ENCODE measurements around the gene PIP5K1C. TPM values are rescaled to one million over a fixed set of nuclear protein-coding genes. Genes with fewer than 3 reads are reported as not detected.

Gene PIP5K1C
- total RNA-seq, 1 experiment from 2014 or later: 20.0 TPM

DNA sequence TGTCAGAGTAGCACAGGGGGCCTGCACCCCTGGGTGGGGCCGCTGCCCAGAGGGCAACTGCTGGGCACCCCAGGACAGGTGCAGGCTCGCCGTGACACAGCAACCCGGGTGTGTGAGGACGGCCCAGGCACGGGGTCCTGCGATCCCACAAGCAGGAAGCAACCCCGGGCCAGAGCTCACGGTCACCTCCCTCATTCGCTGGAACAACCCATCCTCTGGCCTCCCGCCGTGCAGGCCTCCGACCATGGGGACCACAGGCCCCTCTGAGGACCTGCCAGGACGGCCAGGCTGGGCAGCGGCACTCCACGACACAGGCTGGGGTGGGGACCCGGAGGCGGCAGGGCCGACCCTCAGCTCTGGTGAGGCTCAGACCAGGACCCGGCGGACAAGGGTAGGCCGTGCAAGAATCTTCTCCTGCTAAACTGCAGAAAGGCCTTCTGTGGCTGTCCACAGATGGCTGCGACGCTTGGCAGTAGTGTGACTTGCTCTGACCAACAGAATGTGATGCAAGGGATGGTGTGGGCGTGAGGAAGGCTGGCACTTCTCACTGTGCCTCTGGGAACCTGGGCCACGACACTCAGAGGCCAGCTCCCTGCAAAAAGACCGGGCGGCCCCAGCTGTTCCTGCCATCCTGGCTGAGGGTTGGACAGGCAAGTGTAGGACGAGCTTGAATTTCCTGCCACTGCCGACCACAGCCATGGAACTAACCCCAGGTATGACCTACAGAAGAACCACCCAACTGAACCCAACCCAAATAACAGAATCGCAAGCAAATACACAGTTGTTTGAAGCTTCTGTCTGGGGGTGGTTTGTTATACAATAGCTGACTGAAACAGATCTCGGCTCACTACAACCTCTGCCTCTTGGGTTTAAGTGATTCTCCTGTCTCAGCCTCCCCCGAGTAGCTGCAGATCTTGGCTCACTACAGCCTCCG is 26.5 kb downstream of the PIP5K1C start:
- H3K4me2 ChIP-seq: no peak overlapping the region
- no peak for DNase-seq
- no peaks in the 10 kb centered on the region for H3K79me2 ChIP-seq (ENCODE audit: low read depth)
- ChIA-PET POLR2A (ENCODE audit: unreplicated experiment) (no interaction called here), CTCF (no interaction called here)
- no peak overlapping the region for H3K27ac ChIP-seq
- no peak overlapping the region for H2AFZ ChIP-seq
- intact Hi-C loops (cut with micrococcal nuclease; ENCODE audit: unreplicated experiment): no loop called here
- BruUV-seq (replicated peaks): no TSS peak
- H3K4me1 ChIP-seq (replicated peaks; ENCODE audit: insufficient read depth): no peaks in the 10 kb centered on the region
- H3K36me3 ChIP-seq (ENCODE audit: low read depth): no peaks in the 10 kb centered on the region
- no peaks in the 10 kb centered on the region for H3K9me3 ChIP-seq (ENCODE audit: insufficient read depth, low read depth)
- H3F3A ChIP-seq (ENCODE audit: insufficient read depth, low read depth): no peaks in the 10 kb centered on the region
- H4K20me1 ChIP-seq (ENCODE audit: insufficient read depth): no peaks in the 10 kb centered on the region; the same call in 1 of the 2 replicates
- H3K27me3 ChIP-seq (ENCODE audit: insufficient read depth, low read depth): no peaks in the 10 kb centered on the region
- no peaks in the 10 kb centered on the region for H3K9me2 ChIP-seq (ENCODE audit: insufficient read depth)
- no peak overlapping the region for H3K4me3 ChIP-seq
- no peak for TF ChIP-seq EZH2 (IDR thresholded peaks at IDR 0.05; ENCODE audit: low read depth)
- TF ChIP-seq, protein P1, sequence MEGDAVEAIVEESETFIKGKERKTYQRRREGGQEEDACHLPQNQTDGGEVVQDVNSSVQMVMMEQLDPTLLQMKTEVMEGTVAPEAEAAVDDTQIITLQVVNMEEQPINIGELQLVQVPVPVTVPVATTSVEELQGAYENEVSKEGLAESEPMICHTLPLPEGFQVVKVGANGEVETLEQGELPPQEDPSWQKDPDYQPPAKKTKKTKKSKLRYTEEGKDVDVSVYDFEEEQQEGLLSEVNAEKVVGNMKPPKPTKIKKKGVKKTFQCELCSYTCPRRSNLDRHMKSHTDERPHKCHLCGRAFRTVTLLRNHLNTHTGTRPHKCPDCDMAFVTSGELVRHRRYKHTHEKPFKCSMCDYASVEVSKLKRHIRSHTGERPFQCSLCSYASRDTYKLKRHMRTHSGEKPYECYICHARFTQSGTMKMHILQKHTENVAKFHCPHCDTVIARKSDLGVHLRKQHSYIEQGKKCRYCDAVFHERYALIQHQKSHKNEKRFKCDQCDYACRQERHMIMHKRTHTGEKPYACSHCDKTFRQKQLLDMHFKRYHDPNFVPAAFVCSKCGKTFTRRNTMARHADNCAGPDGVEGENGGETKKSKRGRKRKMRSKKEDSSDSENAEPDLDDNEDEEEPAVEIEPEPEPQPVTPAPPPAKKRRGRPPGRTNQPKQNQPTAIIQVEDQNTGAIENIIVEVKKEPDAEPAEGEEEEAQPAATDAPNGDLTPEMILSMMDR (conservative IDR thresholded peaks at IDR 0.05): no peak

DNA sequence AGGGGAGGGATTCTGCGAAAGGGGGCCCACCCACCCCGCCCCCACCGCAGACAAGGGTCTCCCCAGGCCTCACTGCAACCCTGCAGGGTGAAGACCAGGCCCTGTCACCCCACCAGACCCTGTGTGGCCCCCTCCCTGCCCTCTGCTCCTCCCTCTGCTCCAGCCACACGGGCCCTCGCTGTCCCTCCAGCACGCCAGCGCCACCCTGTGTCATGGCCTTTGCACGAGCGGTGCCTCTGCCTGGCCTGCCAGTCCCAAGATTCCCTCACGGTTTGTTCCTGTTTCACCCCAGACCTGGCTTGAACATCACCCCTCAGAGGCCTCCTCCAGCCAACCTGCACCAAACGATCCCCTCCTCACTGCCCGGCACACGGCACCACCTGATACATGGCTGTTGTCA is 27.3 kb downstream of the PIP5K1C start:
- H3K36me3 ChIP-seq (ENCODE audit: low read depth): no peaks in the 10 kb centered on the region
- no peak overlapping the region for H3K4me2 ChIP-seq
- no peak overlapping the region for H3K4me3 ChIP-seq
- no peaks in the 10 kb centered on the region; the same call in 1 of the 2 replicates for H4K20me1 ChIP-seq (ENCODE audit: insufficient read depth)
- no peak for DNase-seq
- TF ChIP-seq EZH2 (IDR thresholded peaks at IDR 0.05; ENCODE audit: low read depth): no peak
- H3K9me3 ChIP-seq (ENCODE audit: insufficient read depth, low read depth): no peaks in the 10 kb centered on the region
- intact Hi-C loops (cut with micrococcal nuclease; ENCODE audit: unreplicated experiment): no loop called here
- no peak overlapping the region for H3K27ac ChIP-seq
- ChIA-PET POLR2A (ENCODE audit: unreplicated experiment) (no interaction called here), CTCF (no interaction called here)
- no peaks in the 10 kb centered on the region for H3K4me1 ChIP-seq (replicated peaks; ENCODE audit: insufficient read depth)
- BruUV-seq (replicated peaks): no TSS peak
- H2AFZ ChIP-seq: no peak overlapping the region
- no peaks in the 10 kb centered on the region for H3K9me2 ChIP-seq (ENCODE audit: insufficient read depth)
- no peaks in the 10 kb centered on the region for H3K27me3 ChIP-seq (ENCODE audit: insufficient read depth, low read depth)
- H3F3A ChIP-seq (ENCODE audit: insufficient read depth, low read depth): no peaks in the 10 kb centered on the region
- no peaks in the 10 kb centered on the region for H3K79me2 ChIP-seq (ENCODE audit: low read depth)

DNA sequence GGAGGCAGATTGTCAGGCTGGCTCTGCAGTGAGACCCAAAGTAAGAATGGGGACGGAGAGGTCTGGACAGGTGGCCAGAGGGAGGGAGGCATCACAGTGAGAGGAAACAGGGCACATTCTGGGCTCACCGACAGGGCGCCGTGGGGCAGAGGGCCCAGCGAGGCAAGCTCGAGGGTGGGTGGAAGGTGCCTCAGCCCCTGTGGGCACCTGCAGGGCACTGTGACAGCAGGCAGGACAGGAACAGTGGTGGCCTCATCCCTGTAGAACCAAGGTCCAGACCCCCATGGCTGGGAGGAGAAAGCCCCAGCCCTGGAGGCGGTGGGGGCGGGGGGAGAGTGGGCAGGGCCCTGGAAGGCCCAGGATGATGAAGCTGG is 27.7 kb downstream of the PIP5K1C start:
- DNase-seq: no peak
- Histone ChIP-seq H3K27ac (no peak overlapping the region), H3K79me2 (ENCODE audit: low read depth) (no peaks in the 10 kb centered on the region), H3K4me1 (replicated peaks; ENCODE audit: insufficient read depth) (no peaks in the 10 kb centered on the region), H3K9me3 (ENCODE audit: insufficient read depth, low read depth) (no peaks in the 10 kb centered on the region), H3F3A (ENCODE audit: insufficient read depth, low read depth) (no peaks in the 10 kb centered on the region), H3K36me3 (ENCODE audit: low read depth) (no peaks in the 10 kb centered on the region), H3K4me3 (no peak overlapping the region), H3K27me3 (ENCODE audit: insufficient read depth, low read depth) (no peaks in the 10 kb centered on the region), H3K4me2 (no peak overlapping the region), H4K20me1 (ENCODE audit: insufficient read depth) (no peaks in the 10 kb centered on the region; the same call in 1 of the 2 replicates), H2AFZ (no peak overlapping the region), H3K9me2 (ENCODE audit: insufficient read depth) (no peaks in the 10 kb centered on the region)
- intact Hi-C loops (cut with micrococcal nuclease; ENCODE audit: unreplicated experiment): no loop called here
- no peak for TF ChIP-seq EZH2 (IDR thresholded peaks at IDR 0.05; ENCODE audit: low read depth)
- TF ChIP-seq, protein P1 (conservative IDR thresholded peaks at IDR 0.05): no peak
- CTCF ChIA-PET: no interaction called here
- BruUV-seq (replicated peaks): no TSS peak
- POLR2A ChIA-PET (ENCODE audit: unreplicated experiment): no interaction called here
